ENCODE results near the gene PPP4R3B.

- TF ChIP-seq POLR2A (IDR thresholded peaks at IDR 0.05) = no peak
- TF ChIP-seq CTCF (IDR thresholded peaks at IDR 0.05) = no peak
Measured at GRCh38 chr2:55627915-55628314, 10.5 kb upstream of the PPP4R3B start.
